Tongue (tissue), 2 donors: Measurements from ENCODE around the gene TMEM192. TPM values are rescaled to one million over a fixed set of nuclear protein-coding genes. Genes with fewer than 3 reads are reported as not detected.
"Not testable (repeated sequence)": the region's sequence is repeated elsewhere in the genome, so short reads cannot be mapped to it uniquely, and the experiment has no call there.

Experiments used
- DNase-seq: peaks from one replicate; pipeline ENCODE4 v3.0.0-alpha.2; 2015
- total RNA-seq: library from RNA; depleted of rRNA; stranded (reverse); fragments of >200 nt; gene quantifications from one replicate; pipeline ENCODE4 v1.2.3, GENCODE V29; 2014

The TMEM192 gene
- 9.8 TPM for total RNA-seq

DNA sequence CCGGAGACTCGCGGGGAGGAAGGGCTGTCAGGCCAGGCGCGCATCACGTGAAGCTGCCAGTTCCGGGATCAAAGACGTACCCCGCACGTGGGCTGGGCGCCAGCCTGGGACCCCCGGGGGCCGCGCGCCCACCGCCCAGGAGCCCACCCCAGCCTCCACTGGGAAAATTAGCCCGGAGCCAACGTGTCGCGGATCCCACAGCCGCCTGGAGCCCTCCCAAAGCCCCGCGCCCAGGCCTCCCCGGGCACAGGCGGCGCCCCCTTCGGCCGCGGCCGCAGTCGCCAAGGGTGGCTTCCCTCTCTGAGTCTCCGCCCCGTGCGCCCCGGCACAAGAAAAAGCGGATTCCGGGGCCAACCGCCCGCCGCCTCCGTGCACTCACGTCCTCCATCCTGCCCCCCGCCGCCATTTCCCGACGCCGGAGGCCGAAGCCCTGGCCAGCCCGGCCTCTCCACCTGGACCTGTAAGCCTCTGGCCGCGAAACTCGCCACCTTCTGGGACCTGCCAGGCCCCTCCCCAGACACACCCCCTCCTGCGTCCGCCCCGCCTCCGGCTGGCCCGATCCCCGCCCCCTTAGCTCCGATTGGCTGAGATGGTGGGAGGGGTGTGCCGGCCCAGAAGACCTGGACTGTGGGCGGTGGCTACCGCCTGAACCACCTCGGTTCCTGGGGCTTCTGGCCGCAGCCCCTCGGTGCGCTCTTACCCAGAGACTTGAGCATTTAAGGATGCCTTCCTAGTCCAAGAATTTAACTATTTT, at the start of gene TMEM192:
Gene TMEM192, minus strand, starts transcription at position 493 of the 754 bp plus-strand sequence. Its CDS starts 87 bp downstream, at position 406.
- peak; percentile 97 for DNase-seq

DNA sequence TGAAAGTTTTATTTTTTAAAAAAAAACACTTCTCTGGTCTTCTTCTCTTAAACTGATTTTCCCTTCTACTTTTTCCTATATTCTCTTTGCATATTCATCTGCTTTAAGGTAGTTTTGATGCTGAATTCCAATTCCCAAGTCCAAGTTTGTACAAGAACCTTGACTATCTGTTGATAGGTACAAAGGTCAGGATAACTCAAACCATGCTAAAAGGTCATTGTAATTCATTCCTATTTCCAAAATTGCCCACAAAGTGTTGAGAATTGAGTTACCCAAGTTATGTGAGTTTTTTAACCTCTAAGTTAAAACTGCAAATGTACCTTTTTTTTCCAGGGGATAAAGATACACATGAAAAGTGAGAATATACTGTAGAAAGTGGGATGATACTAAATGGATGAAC, 46.1 kb upstream of the TMEM192 start:
- DNase-seq = no peak

DNA sequence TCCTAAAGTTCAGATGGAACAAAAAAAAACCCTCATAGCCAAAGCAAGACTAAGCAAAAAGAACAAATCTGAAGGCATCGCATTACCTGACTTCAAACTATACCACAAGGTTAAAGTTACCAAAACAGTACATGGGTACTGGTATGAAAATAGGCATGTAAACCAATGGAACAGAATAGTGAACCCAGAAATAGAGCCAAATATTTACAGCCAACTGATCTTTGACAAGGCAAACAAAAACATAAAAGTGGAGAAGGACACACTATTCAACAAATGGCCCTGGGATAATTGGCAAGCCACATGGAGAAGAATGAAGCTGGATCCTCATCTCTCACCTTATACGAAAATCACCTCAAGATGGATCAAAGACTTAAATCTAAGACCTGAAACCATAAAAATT, 44.2 kb upstream of the TMEM192 start:
- no peak for DNase-seq

DNA sequence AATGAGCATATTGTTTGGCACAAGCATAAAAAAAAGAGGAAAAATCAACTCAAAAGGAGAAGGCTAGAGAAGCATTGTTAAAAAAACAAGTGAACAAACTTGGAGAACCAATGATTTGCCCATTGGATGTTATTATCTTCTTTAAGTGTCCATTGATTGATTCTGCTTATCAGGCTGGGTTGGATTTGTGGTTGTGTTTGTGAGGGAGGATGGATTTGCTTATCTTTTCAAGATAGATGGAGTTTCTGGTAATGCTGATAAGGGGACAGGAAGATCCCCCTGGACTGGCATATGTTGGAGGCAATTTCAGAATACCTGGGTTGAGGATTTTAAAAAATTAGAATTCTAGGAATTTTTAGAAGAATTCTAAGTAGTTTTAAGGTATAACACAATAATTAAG, 41.8 kb upstream of the TMEM192 start:
- no peak for DNase-seq

DNA sequence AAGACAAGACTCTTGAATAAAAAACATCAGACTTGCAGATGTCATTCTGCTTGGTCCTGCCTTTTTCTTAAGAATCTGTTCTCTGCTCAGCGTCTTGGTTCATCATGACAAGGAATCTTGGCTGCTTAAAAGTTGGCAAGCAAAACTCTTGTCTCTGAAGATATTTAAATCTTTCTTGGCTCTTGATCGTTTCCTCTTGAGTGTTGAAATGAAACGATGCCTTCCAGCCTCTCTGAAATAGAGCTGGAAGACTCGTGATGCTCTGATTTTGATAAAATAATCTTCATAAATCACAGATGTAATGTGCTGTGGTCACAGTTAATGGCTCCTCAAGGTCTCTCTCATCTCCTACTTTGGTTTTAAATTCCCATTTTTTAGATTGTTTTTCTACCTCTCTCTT, 39.9 kb upstream of the TMEM192 start:
- peak; percentile 78 for DNase-seq

DNA sequence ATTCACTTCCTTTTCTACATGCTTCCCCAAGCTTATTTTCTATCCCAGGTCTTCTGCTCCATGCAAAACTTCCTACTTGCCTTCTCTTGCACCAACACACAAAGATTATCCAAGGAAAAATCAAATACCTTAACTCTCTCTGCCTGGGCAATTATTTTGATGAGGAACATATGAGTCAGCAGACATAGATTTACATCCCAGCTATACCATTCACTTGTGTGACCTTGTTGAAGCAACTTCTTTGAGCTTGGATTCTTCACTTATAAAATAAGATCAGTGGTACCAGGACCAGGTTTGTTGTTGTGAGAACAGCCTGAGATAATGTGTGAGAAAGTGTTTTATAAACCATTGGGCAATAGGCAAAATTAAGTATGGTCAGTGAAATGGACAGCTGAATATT, 39.1 kb upstream of the TMEM192 start:
- DNase-seq = no peak

DNA sequence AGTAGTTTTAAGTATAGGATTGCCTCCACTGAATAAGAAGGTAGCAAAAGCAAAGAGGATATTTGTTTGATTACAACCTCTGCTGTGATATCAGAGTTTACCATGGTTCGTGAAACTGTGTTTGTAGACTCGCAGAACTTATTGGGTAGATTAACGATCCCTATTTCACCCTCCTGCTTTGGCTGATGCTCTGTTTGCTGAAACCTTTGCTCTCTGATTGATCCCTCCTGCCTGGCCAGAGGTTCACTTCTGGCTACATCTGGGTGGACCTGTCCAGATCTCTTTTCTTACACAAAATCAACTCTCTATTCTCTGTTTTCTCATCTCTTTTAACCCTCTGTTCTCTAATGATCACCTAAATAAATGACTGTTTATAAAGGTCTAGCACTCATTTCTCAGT, 37.9 kb upstream of the TMEM192 start:
- DNase-seq = no peak

DNA sequence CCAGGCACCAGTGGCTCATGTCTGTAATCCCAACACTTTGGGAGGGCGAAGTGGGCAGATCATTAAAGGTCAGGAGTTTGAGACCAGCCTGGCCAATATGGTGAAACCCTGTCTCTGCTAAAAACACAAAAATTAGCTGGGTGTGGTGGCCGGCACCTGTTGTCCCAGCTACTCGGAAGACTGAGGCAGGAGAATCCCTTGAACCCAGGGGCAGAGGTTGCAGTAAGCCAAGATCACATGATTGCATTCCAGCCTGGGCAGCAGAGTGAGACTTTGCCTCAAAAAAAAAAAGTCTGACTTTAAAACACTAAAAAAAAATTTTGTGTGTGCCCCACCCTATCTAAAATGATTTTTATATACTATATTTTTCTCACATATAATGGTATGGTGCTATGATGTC, 26.2 kb upstream of the TMEM192 start:
- no peak for DNase-seq

DNA sequence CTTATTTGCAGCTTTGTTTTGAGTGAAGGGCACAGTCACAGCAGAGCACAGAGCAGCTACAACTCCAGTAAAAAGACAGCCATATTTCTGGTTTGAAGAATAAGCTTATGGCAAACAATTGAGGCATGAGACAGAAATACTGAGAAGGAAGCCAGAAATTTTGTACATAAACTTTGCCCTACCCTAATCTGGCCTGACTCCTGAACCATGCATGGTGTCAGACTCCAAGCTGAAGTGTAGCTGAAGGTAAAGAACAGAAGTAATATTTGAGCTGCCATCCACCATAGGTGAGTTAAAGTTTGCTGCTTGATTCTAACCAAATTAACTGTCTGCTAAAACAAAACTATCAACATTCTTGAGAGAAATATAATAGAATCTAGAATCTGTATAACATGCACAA, 24.5 kb upstream of the TMEM192 start:
- DNase-seq = no peak

DNA sequence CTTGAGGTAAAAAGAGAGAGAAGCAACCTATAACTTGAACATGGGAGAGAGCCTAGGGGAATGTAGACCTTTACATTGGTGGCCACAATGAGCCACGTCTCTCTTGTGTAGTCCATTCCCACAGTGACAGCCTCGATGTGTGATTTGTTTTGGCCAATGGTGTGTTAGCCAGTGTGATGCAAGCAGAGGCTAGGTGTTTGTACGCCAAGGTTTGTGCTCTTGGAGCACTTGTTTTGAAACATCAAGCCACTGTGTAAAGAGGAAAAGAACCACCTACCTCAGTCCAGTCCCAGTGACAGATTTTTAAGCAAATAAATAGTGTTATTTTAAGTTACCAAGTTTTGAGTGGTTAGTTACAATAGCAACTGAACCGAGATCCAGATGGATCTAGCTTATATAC, 23.9 kb upstream of the TMEM192 start:
- DNase-seq = no peak

DNA sequence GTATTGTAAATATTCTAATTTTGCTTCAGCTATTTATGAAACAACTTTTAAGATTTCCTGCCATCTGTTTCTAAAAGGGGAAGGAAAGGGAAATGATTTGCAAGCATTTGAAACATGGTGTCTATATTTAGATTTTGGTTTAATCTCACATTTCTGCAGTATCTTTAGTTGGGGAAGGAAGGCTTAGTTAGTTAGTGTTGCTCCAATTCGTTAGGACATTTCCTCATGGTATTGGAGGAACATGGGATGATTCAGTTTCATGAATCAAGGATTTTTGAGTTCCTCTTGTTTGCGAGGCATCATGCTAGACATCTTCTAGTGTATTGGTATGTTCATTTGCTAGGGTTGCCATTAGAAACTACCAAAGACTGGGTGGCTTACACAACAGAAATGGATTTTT, 20.5 kb upstream of the TMEM192 start:
- DNase-seq = no peak

DNA sequence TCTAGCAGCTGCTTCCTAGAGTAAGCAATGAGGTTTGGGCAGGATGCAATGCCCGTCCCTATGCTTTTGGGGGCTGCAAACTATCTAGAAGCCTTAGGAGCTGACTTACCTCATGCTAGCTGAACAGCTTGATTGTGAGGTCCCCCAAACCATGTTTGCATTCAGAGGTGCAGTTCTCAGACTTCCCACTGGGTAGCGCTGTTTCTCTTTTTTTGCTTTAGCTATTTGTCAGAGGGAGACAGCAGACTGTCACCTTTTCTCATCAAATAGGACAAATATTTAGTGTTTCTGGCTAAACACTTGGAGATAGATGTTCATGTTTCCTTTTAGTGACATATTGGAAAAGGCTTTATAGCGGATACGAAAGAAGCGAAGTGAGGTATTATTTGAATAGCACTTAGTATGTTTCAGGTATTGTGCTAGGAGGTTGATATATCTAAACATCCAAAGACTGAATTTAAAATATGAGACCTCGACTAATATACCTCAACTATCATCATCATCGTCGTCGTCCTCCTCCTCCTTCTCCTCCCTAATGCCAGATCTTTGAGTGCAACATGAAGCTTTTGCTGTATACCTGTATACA, 18.7 kb upstream of the TMEM192 start:
- DNase-seq = peak; percentile 85

DNA sequence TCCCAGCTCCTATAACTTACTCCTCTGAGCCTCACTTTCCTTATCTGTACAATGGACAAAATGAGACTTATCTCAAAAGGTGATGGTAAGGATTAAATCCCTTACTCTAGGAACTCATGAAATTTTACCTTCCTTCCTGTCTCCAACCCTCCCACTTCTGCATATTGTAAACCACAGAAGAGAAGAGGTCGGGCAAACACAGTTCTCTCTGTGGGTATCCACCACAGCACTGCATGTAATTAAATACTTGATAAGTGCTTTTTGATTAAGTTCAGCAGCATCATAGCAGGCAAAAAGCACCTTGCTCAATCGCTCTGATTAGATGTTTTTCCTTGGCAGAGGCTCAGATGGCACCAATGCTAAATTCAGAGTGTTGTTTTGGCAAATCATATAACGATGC, 17.3 kb upstream of the TMEM192 start:
- DNase-seq = no peak

DNA sequence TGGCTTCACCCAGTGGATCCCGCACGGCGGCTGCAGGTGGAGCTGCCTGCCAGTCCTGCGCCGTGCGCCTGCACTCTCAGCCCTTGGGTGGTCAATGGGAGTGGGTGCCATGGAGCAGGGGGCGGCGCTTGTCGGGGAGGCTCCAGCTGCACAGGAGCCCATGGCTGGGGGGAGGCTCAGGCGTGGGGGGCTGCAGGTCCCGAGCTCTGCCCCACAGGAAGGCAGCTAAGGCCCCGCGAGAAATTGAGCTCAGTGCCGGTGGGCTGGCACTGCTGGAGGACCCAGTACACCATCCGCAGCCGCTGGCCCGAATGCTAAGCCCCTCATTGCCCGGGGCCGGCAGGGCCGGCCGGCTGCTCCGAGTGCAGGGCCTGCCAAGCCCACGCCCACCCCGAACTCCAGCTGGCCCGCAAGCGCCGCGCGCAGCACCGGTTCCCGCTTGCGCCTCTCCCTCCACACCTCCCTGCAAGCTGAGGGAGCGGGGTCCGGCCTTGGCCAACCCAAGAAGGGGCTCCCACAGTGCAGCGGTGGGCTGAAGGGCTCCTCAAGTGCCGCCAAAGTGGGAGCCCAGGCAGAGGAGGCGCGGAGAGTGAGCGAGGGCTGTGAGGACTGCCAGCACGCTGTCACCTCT, 13.3 kb upstream of the TMEM192 start:
- not testable (repeated sequence) for DNase-seq

DNA sequence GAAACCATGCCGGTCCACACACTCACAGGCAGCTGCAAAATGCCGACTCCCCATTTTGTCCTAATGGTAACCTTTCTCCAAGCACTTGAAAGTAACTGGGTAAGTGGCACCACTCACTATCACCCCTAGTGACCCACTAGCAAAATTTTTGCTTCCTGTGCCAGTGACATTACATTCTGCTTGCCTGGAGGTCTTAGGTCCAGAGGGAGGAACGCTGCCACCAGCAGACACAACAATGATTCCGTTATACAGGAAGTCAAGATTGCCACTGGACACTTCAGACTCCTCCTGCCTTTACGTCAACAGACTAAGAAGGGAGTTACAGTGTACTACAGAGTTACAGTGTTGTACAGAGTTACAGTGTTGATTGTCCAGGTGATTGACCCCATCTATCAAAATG, 11.8 kb upstream of the TMEM192 start:
- no peak for DNase-seq

DNA sequence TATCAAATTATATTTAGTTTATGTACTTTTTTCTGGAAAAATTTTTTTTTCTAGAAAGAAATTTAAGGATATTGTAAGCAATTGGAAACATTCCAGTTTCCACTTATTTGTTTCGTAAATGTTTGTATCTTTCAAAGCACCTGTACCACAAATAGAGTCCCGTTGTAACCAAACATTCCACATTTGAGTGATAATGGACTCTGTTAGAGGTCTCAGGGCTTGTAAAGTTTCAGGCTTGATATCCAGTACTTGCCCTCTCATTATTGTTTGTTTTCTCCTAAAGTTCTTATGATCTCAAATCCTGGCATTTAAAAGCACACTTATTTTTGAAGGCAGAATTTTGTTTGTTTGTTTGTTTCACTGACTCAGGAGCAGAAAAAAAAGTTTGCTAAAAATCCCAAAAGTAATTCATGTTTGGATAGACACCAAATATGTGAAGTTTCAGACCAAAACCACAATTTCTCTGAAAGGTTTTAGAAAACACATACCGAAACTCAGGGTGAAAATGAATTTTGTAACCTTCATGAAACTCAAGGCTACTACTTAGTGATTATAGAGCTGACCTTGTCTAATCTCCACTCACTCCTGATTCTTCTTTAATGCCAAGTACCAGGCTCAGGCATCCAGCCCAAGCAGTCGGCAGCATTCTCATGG, 5.7 kb upstream of the TMEM192 start:
- no peak for DNase-seq

DNA sequence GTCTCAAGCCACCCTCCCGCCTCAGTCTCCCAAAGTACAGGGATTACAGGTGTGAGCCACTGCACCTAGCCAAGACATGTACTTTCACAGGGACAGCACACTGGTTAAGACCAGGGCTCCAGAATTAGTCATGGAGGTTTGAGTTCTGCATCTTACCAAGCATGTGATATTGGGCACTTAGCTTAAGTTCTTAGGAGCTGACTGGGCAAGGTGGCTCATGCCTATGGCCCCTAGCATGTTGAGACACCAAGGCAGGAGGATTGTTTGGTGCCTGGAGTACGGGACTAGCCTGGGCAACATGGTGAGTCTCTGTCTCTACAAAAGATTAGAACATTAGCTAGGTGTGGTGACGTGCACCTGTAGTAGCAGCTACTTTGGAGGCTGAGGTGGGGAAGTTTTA, 2.6 kb upstream of the TMEM192 start:
- no peak for DNase-seq

DNA sequence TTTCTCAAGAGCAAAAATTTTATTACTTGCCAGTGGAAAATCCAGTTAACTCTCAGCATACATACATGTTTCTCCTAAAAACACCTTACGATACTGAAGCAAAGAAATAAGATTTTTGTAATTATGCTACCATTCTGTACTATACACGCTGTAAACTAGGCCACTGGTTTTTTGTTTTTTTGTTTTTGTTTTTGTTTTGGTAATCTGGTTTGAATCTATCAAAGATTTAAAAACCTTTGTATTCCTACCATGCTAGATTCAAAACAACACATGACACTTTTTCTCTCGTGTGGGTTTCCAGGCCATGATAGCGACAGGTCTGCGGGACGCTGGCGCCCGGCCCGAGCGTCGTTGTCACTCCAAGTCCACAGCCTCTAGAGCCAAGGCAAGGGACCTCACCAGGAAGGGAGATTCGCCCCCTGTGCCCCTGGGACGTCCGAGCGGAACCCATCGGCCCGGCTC, 723 bp downstream of the TMEM192 start:
- no peak for DNase-seq

DNA sequence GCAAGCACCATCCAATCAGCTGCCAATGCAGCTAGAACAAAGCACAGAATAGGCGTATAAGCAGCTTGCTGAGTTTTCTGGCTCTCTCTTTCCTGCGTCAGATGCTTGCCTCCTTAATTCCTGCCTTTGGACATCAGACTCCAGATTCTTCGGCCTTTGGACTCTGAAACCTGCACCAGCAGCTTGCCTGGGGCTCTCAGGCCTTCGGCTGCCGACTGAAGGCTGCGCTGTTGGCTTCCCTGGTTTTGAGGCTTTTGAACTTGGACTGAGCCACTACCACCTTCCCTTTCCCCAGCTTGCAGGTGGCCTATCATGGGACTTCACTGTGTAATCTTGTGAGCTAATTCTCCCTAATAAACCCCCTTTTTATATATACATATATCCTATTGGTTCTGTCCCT, 6.1 kb downstream of the TMEM192 start:
- no peak for DNase-seq

DNA sequence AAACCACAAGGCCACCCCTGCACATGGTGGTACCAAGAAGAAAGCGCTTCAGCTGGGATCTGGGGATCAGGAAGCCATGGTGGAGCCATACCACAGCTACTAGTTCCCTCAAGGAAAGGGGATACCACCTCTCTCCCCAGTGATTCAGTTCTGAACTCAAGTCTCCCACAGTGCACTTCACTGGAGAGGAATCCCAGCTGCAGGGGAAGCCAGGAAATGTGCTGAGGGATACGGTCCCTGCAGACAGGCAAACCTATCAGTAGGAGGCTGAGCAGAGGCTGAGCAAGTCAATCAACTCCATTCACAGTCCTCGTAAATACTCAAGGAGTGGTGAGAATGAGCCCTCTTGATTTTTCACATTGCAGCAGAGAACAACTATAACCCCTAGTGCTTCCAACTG, 11.0 kb downstream of the TMEM192 start:
- no peak for DNase-seq

DNA sequence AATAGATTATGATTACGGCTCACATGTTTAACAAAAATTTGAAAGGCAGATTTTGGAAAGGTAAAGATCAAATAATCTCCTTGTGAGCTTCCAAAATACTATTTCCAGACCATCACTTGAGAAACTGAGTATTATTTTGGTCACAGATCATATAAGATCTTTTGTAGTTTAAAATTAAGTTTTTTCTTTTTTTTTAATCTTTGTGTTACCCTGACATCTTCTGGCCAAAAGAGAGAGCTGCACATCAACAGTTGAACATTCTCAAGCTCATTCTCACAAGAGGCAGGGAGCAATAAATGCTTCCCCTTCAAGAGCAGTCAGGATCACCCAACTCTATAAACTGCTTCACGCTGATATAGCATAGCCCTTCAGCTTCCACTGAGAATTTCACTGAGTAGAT, 15.9 kb downstream of the TMEM192 start:
- DNase-seq = peak; percentile 50

DNA sequence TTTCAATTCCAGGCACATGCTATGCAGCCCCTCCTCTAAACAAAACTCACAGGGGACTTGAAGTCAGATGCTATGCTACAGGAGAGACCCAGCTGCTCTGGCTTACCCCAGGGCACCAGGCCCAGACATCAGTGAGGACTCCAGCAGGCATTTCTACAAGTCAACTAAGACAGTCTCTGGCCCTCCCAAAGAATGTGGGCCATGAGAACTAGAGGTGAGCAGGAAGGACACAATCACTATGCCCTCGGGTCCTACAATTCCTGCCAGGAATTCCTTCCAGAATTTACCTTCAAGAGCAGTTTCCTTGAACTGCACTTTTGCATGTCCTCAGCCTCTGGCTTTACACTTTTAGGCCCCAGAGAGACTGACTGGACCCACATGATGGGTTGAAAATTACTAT, 17.4 kb downstream of the TMEM192 start:
- peak; percentile 24 for DNase-seq

DNA sequence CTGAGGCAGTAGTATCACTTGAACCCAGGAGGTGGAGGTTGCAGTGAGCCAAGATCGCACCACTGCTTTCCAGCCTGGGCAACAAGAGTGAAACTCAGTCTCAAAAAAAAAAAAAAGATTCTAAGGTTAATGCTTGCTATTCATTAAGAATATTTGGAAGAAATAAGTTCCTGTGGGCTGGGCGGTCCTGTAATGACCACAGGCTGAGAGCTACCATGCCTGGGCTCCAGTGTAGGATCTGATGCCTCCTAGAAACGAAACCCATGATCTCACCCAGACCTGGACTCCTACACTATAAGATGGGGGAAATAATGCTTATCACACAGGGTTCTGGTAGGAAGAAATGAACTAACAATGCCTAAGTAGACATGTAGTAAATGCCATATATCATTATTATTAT, 17.8 kb downstream of the TMEM192 start:
- no peak for DNase-seq
